A549 (cell line): ENCODE data around the gene MAP10. TPM values are rescaled to one million over a fixed set of nuclear protein-coding genes. Genes with fewer than 3 reads are reported as not detected.

Experiments used
- ATAC-seq, 2 experiments: fragments of 200-7000 bp in 1 of 2; fragments of >200 bp in 1 of 2; cut with Nextera tagmentation in 1 of 2; cut with Tn5 transposase in 1 of 2; 3 replicates each; pipeline versions ENCODE4 v1.8.0 to v1.9.1; 2018 to 2020; ENCODE audit warnings: mild to moderate bottlenecking in 1 of 2, moderate library complexity in 1 of 2
- CTCF ChIA-PET: fragments of 300-600 bp; sonication (Branson Sonifier 250); formaldehyde crosslinking; extraction: SDS; loops from one replicate; lab custom pipeline; 2021; ENCODE audit warnings: antibody characterized with exemption, inconsistent platforms; lab: Yijun Ruan, JAX
- POLR2A ChIA-PET: fragments of 350-600 bp; formaldehyde crosslinking; extraction: SDS; loops from one replicate; lab custom pipeline; 2021; ENCODE audit warnings: antibody characterized with exemption, inconsistent platforms; lab: Yijun Ruan, JAX
- DNase-seq, 2 experiments: peaks; one replicate each; pipeline versions ENCODE4 v3.0.0 to v3.0.0-alpha.2; 2011 to 2016; ENCODE audit warnings: low read depth in 1 of 2, low spot score in 1 of 2
- FAIRE-seq: peaks from 2 replicates; lab custom pipeline; 2011; peaks lifted over from hg19 to GRCh38; lab: Jason Lieb, UNC
- H3K27ac ChIP-seq, 2 experiments: fragments of >200 bp; sonication (Bioruptor Twin); formaldehyde crosslinking; 3 replicates each; pipeline ENCODE4 v1.5.1; 2016 to 2017
- H3K4me1 ChIP-seq: fragments of >200 bp; sonication (Bioruptor Twin); formaldehyde crosslinking; 3 replicates; pipeline ENCODE4 v1.6.1; 2016
- H3K4me2 ChIP-seq: fragments of >200 bp; sonication (Bioruptor Twin); formaldehyde crosslinking; 3 replicates; pipeline ENCODE4 v1.6.1; 2016
- H3K4me3 ChIP-seq: fragments of >200 bp; sonication (Bioruptor Twin); formaldehyde crosslinking; 3 replicates; pipeline ENCODE4 v1.5.1; 2016
- H3K9me3 ChIP-seq: fragments of >200 bp; sonication (Bioruptor Twin); formaldehyde crosslinking; 3 replicates; pipeline ENCODE4 v1.6.1; 2016
- BCL3 ChIP-seq: fragments of >200 bp; sonication (Bioruptor Twin); formaldehyde crosslinking; IDR thresholded peaks from 3 replicates; pipeline ENCODE4 v1.6.1; 2016
- CHD4 ChIP-seq: fragments of 200-600 bp; sonication (generic); IDR thresholded peaks from 2 replicates; pipeline ENCODE4 v1.6.1; 2016; ENCODE audit warnings: antibody characterized with exemption, mild to moderate bottlenecking, borderline replicate concordance
- EHMT2 ChIP-seq: fragments of 200-600 bp; sonication (generic); IDR thresholded peaks from 2 replicates; pipeline ENCODE4 v1.6.1; 2016; ENCODE audit warnings: antibody characterized with exemption, low read depth, mild to moderate bottlenecking, moderate library complexity
- FOSL2 ChIP-seq, 2 experiments: fragments of 450-650 bp in 1 of 2; fragments of >200 bp in 1 of 2; sonication (Bioruptor Twin) in 1 of 2; formaldehyde crosslinking; IDR thresholded peaks; 2 replicates each; pipeline versions ENCODE4 v1.5.0 to v1.6.1; 2016 to 2020; ENCODE audit warnings: mild to moderate bottlenecking in 1 of 2, moderate library complexity in 1 of 2
- HES2 ChIP-seq: fragments of >200 bp; sonication (Bioruptor Twin); formaldehyde crosslinking; IDR thresholded peaks from 2 replicates; pipeline ENCODE4 v1.6.1; 2016
- JUN ChIP-seq, 2 experiments: fragments of >200 bp; sonication (Bioruptor Twin); formaldehyde crosslinking; IDR thresholded peaks; 2 replicates in 1 of 2; 3 replicates in 1 of 2; pipeline ENCODE4 v1.6.1; 2016 to 2017
- JUNB ChIP-seq: fragments of >200 bp; sonication (Bioruptor Twin); formaldehyde crosslinking; IDR thresholded peaks from 2 replicates; pipeline ENCODE4 v1.6.1; 2016
- KDM5A ChIP-seq: fragments of 200-600 bp; sonication (generic); IDR thresholded peaks from 2 replicates; pipeline ENCODE4 v1.6.1; 2016; ENCODE audit warnings: antibody characterized with exemption, mild to moderate bottlenecking
- MAFK ChIP-seq: fragments of 450-650 bp; IDR thresholded peaks from 2 replicates; pipeline ENCODE4 v1.6.1; 2014; ENCODE audit not compliant: partially characterized antibody
- MAX ChIP-seq: IDR thresholded peaks from 2 replicates; pipeline ENCODE4 v1.6.1; 2012
- MAZ ChIP-seq: fragments of 150-350 bp; IDR thresholded peaks from 2 replicates; pipeline ENCODE4 v1.6.1; 2014; ENCODE audit warnings: antibody characterized with exemption, low read depth, low read length, borderline replicate concordance
- PBX3 ChIP-seq: IDR thresholded peaks from 2 replicates; pipeline ENCODE4 v1.6.1; 2012
- POLR2A ChIP-seq: IDR thresholded peaks from 2 replicates; pipeline ENCODE4 v1.6.1; 2012; ENCODE audit warnings: mild to moderate bottlenecking, low read length
- POLR2AphosphoS2 ChIP-seq: conservative IDR thresholded peaks from 2 replicates; pipeline ENCODE4 v1.6.1; 2012; ENCODE audit warnings: low read length, improper control_type of control experiment, inconsistent platforms
- RAD21 ChIP-seq, 2 experiments: fragments of >200 bp in 1 of 2; sonication (Bioruptor Twin) in 1 of 2; formaldehyde crosslinking in 1 of 2; IDR thresholded peaks in 1 of 2; conservative IDR thresholded peaks in 1 of 2; 2 replicates in 1 of 2; 3 replicates in 1 of 2; pipeline ENCODE4 v1.6.1; 2012 to 2018; ENCODE audit warnings: inconsistent platforms in 1 of 2
- REST ChIP-seq: fragments of 200-600 bp; sonication (generic); IDR thresholded peaks from 2 replicates; pipeline ENCODE4 v1.6.1; 2016; ENCODE audit warnings: antibody characterized with exemption, mild to moderate bottlenecking, moderate library complexity
- TP53 ChIP-seq: fragments of 250-450 bp; sonication (Bioruptor Pico); IDR thresholded peaks from 2 replicates; pipeline ENCODE4 v1.5.0; 2021; ENCODE audit warnings: mild to moderate bottlenecking, moderate library complexity
- ZC3H11A ChIP-seq: fragments of 450-650 bp; IDR thresholded peaks from 2 replicates; pipeline ENCODE4 v1.6.1; 2014; ENCODE audit warnings: antibody characterized with exemption, mild to moderate bottlenecking
- ZNF302 ChIP-seq: fragments of 250-450 bp; sonication (Bioruptor Pico); IDR thresholded peaks from 2 replicates; pipeline ENCODE4 v1.9.0; 2021; ENCODE audit warnings: inconsistent platforms, mild to moderate bottlenecking, moderate library complexity
- ZSCAN20 ChIP-seq: fragments of 250-450 bp; sonication (Bioruptor Pico); IDR thresholded peaks from 2 replicates; pipeline ENCODE4 v1.8.0; 2022; ENCODE audit warnings: mild to moderate bottlenecking, moderate library complexity
- WGBS: methylation state at CpG from one replicate; pipeline ENCODE4 v1.1.6; 2017; ENCODE audit errors: missing lambda C conversion rate; 5-methylcytosine and 5-hydroxymethylcytosine counted together
- polyA plus RNA-seq, 4 experiments: library from polyadenylated mRNA; depleted of rRNA in 3 of 4; stranded (reverse); fragments of >200 nt; fragmentation: RNase III in 1 of 4; extraction: RNeasy Plus Mini Kit Qiagen cat#74134 plus additional on column Dnase treatment in 1 of 4; gene quantifications; 2 replicates in 3 of 4; 3 replicates in 1 of 4; pipeline ENCODE4 v1.2.3, GENCODE V29; 2011 to 2017

The MAP10 gene
- polyA plus RNA-seq, 2 of the 4 experiments (the other 2 are of a cell fraction) = 2.1 to 2.4 TPM

GRCh38 chr1:232813760-232814159 is 8.5 kb downstream of the MAP10 start:
- no peak overlapping the region for H3K4me3 ChIP-seq
- no peak overlapping the region for H3K27ac ChIP-seq
- CTCF ChIA-PET = no interaction called here
- peaks cover 4% of the 10 kb centered on the region; the same call in 1 of the 3 replicates for H3K4me1 ChIP-seq
- POLR2A ChIA-PET = no interaction called here
- no peaks in the 10 kb centered on the region for H3K9me3 ChIP-seq
- ATAC-seq = no peak
- FAIRE-seq = no peak
- H3K4me2 ChIP-seq = no peak overlapping the region
- WGBS = 60% methylated on average over 1 of the region's 1 CpG
- DNase-seq = no peak
- TF ChIP-seq ZC3H11A (no peak), POLR2AphosphoS2 (no peak), CHD4 (no peak), TP53 (CRISPR knock-in tag) (no peak), JUN (IDR thresholded peaks at IDR 0.05) (no peak), JUNB (no peak), HES2 (no peak), RAD21 (conservative IDR thresholded peaks at IDR 0.05 in 1 of 2, IDR thresholded peaks at IDR 0.05 in 1 of 2) (no peak)

GRCh38 chr1:232816324-232816723 is 11.1 kb downstream of the MAP10 start:
- POLR2A ChIA-PET = no interaction called here
- Histone ChIP-seq H3K4me2 (no peak overlapping the region), H3K9me3 (no peaks in the 10 kb centered on the region), H3K27ac (no peak overlapping the region), H3K4me1 (no peaks in the 10 kb centered on the region), H3K4me3 (no peak overlapping the region)
- FAIRE-seq (no peak), DNase-seq (no peak), ATAC-seq (no peak)
- CTCF ChIA-PET = no interaction called here
- 81% methylated on average over 1 of the region's 1 CpG for WGBS
- TF ChIP-seq MAZ (no peak), FOSL2 (IDR thresholded peaks at IDR 0.05) (no peak), FOSL2 (CRISPR knock-in tag; IDR thresholded peaks at IDR 0.05) (no peak), POLR2A (no peak), ZSCAN20 (no peak), RAD21 (conservative IDR thresholded peaks at IDR 0.05 in 1 of 2, IDR thresholded peaks at IDR 0.05 in 1 of 2) (no peak), KDM5A (no peak)

- no peak overlapping the region for H3K4me3 ChIP-seq
- TF ChIP-seq BCL3 (no peak), PBX3 (no peak), ZNF302 (CRISPR knock-in tag) (no peak), EHMT2 (no peak), MAFK (no peak), REST (no peak), MAX (no peak), ZC3H11A (no peak)
- ChIA-PET CTCF (no interaction called here), POLR2A (no interaction called here)
- no peak for DNase-seq
- no peaks in the 10 kb centered on the region for H3K9me3 ChIP-seq
- no peak overlapping the region for H3K4me2 ChIP-seq
- no peak for FAIRE-seq
- no peak overlapping the region for H3K27ac ChIP-seq
- ATAC-seq = no peak
- WGBS = 81% methylated on average over 2 of the region's 2 CpGs
- H3K4me1 ChIP-seq = no peaks in the 10 kb centered on the region
These were observed 12.8 kb downstream of the MAP10 start for GRCh38 chr1:232818040-232818439.
